Measurements from ENCODE around the gene ATP5F1E.

DNA sequence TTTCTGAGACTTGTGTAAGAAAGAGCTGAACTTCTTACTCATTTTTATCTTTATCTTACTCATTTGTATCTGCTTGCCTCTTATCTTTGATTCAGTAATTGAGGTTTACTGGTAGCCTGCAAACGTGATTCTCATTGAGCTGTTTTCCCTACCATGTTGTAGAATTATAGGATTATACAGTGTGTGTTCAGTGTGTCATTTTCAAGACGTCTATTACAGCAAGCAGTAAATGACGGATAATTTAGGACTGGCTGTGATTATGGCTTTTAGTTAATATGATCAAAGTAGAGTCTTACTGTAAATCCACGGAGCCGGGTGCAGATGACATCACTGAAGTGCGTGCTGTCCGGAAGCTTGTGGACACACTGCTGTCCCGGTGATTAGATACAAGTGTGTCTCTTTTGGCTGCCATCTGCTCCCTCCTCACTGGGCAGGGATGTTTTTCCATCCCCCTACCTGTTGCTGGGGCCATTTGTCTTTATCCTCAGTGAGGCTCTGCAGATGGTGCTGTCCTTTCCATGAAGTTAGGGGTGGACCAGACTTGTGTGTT is 45.1 kb downstream of the ATP5F1E start:
- TF ChIP-seq, protein P1, sequence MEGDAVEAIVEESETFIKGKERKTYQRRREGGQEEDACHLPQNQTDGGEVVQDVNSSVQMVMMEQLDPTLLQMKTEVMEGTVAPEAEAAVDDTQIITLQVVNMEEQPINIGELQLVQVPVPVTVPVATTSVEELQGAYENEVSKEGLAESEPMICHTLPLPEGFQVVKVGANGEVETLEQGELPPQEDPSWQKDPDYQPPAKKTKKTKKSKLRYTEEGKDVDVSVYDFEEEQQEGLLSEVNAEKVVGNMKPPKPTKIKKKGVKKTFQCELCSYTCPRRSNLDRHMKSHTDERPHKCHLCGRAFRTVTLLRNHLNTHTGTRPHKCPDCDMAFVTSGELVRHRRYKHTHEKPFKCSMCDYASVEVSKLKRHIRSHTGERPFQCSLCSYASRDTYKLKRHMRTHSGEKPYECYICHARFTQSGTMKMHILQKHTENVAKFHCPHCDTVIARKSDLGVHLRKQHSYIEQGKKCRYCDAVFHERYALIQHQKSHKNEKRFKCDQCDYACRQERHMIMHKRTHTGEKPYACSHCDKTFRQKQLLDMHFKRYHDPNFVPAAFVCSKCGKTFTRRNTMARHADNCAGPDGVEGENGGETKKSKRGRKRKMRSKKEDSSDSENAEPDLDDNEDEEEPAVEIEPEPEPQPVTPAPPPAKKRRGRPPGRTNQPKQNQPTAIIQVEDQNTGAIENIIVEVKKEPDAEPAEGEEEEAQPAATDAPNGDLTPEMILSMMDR (IDR thresholded peaks at IDR 0.05): no peak
- no peak for TF ChIP-seq POLR2A (IDR thresholded peaks at IDR 0.05)

All from transverse colon (tissue), 3 donors.